ENCODE data around the gene TUBGCP6.
"Not testable (repeated sequence)": the region's sequence is repeated elsewhere in the genome, so short reads cannot be mapped to it uniquely, and the experiment has no call there.

Gene TUBGCP6

GRCh38 chr22:50169774-50170341 lies 75.0 kb downstream of the TUBGCP6 start:
- DNase-seq (ENCODE audit: low read depth, low spot score) = no peak

DNA sequence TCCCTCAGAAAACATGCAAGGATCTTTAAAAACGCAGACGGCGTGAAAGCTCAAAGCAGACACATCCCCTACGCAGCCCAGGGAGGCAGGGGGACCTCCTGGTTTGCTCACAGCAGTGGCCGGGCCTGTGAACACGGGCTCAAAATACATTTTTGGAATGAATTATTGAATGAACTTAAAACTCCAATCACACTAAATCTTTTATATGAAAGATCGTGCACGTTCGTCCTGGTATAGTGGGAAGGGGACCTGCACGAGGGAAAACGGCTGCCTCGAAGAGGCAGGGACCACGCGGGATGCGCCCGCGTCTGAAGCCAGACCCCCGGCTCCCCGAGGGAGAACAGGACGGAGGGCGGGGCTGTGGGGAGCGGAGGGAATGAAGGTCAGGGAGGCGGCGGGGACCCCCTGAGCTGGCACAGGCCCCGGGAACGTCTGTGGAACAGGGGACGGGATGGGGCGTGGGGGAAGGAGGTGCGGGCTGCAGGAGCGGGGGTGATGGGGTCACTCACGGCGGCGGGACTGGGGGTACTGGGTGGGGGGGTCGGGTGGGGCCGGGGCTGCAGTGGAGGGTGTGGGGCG lies 75.6 kb downstream of the TUBGCP6 start:
- DNase-seq (ENCODE audit: low read depth, low spot score) = no peak

DNA sequence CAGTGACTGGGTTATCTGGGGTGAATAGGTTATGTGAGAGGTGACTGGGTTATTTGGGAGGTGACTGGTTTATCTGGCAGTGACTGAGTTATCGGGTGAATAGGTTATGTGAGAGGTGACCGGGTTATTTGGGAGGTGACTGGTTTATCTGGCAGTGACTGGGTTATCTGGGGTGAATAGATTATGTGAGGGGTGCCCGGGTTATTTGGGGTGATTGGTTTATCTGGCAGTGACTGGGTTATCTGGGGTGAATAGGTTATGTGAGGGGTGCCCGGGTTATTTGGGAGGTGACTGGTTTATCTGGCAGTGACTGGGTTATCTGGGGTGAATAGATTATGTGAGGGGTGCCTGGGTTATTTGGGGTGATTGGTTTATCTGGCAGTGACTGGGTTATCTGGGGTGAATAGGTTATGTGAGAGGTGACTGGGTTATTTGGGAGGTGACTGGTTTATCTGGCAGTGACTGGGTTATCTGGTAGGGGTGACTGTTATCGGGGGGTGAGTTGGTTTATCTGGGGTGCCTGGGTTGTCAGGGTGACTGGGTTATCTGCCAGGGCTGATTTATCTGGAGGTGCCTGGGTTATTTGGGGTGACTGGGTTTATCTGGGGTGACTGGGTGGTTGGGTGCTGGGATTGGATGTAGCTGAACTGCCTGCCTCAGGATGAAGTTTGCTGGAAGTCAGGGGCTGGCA lies 76.2 kb downstream of the TUBGCP6 start:
- not testable (repeated sequence) for DNase-seq (ENCODE audit: low read depth, low spot score)

DNA sequence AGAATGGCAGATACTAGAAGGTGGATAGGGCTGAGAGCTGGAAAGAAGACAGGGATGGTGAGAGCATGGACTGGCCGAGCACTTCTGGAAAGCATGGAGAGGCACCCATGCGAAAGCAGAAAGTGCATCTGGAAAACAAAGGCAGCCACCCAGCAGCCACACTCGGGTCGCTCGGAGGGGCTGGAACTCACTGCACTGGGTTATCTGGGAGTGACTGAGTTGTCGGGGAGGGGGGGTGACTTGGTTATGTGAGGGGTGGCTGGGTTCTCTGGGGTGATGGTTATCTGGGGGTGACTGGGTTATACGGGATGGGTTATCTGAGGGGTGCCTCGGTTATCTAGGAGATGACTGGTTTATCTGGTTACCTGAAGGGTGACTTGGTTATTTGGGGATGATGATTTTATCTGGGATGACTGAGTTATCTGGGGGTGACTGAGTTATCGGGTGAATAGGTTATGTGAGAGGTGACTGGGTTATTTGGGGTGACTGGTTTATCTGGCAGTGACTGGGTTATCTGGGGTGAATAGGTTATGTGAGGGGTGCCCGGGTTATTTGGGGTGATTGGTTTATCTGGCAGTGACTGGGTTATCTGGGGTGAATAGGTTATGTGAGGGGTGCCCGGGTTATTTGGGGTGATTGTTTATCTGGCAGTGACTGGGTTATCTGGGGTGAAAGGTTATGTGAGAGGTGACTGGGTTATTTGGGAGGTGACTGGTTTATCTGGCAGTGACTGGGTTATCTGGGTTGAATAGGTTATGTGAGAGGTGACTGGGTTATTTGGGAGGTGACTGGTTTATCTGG lies 76.9 kb downstream of the TUBGCP6 start:
- no peak for DNase-seq (ENCODE audit: low read depth, low spot score)
